Brain pericyte (primary cell): ENCODE results near the gene CDH24.

ENCODE experiments used
- DNase-seq: peaks from one replicate; pipeline ENCODE4 v3.0.0-alpha.2; 2012; ENCODE audit warnings: low read depth, low spot score

CDH24 gene

GRCh38 chr14:23056956-23057756, at the start of gene CDH24:
TSS of gene CDH24 (minus strand) at chr14:23057520. CDS start at chr14:23055733, 1,787 bp downstream.
- DNase-seq, result no peak

- DNase-seq, result no peak
Measured at GRCh38 chr14:23106747-23107045, 49.4 kb upstream of the CDH24 start.

- DNase-seq, result no peak
Measured at GRCh38 chr14:23105348-23105824, 48.1 kb upstream of the CDH24 start.

GRCh38 chr14:23104591-23105347, 47.4 kb upstream of the CDH24 start, which contains the start of gene CIROP:
TSS of gene CIROP (minus strand) at chr14:23104989. CDS start at chr14:23104920, 69 bp downstream.
- DNase-seq, result no peak

GRCh38 chr14:23104070-23104590, 46.8 kb upstream of the CDH24 start:
- no peak for DNase-seq

- no peak for DNase-seq
Measured at GRCh38 chr14:23103581-23103980, 46.3 kb upstream of the CDH24 start.

GRCh38 chr14:23102801-23103200, 45.5 kb upstream of the CDH24 start:
- DNase-seq, result no peak

- no peak for DNase-seq
Measured at GRCh38 chr14:23101986-23102625, 44.8 kb upstream of the CDH24 start.

- no peak for DNase-seq
Measured at GRCh38 chr14:23101213-23101970, 44.1 kb upstream of the CDH24 start.

- no peak for DNase-seq
Measured at GRCh38 chr14:23099212-23099861, 42.0 kb upstream of the CDH24 start.

- DNase-seq, result no peak
Measured at GRCh38 chr14:23097786-23098185, 40.5 kb upstream of the CDH24 start.

GRCh38 chr14:23095196-23096108, 38.1 kb upstream of the CDH24 start, which contains the start of gene C14orf119:
TSS of gene C14orf119 (plus strand) at chr14:23095505. CDS start at chr14:23097659, 2,154 bp downstream.
- peak; percentile 100 for DNase-seq

GRCh38 chr14:23094666-23095195, 37.4 kb upstream of the CDH24 start, which contains the start of gene ACIN1:
TSS of gene ACIN1 (minus strand) at chr14:23095136. CDS start at chr14:23095112, 24 bp downstream.
- peak; percentile 72 for DNase-seq

- no peak for DNase-seq
Measured at GRCh38 chr14:23093991-23094665, 36.8 kb upstream of the CDH24 start.

GRCh38 chr14:23093526-23093925, 36.2 kb upstream of the CDH24 start:
- no peak for DNase-seq

GRCh38 chr14:23093104-23093503, 35.8 kb upstream of the CDH24 start:
- no peak for DNase-seq

GRCh38 chr14:23091294-23092225, 34.2 kb upstream of the CDH24 start:
- no peak for DNase-seq

- no peak for DNase-seq
Measured at GRCh38 chr14:23090254-23090636, 32.9 kb upstream of the CDH24 start.
